ENCODE results near the gene SHBG.
"Not testable (repeated sequence)": the region's sequence is repeated elsewhere in the genome, so short reads cannot be mapped to it uniquely, and the experiment has no call there.

Gene SHBG

DNA sequence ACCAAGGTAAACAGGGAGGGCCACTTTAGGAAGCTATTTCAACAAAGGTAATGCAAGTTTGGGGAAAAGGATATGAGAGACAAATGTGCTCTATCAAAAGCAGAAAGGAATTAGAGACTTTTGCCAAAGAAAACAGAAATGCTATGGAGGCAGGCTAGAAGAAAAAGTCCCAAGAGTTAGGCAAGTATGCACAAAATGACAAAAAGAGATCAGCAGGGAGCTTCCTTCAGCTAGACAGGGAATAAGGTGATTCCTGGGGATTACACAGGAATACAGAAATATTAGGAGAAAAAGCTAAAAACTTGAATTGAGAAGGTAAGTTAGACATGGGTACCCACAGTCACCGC, 17.7 kb upstream of the SHBG start:
- DNase-seq, result no peak

DNA sequence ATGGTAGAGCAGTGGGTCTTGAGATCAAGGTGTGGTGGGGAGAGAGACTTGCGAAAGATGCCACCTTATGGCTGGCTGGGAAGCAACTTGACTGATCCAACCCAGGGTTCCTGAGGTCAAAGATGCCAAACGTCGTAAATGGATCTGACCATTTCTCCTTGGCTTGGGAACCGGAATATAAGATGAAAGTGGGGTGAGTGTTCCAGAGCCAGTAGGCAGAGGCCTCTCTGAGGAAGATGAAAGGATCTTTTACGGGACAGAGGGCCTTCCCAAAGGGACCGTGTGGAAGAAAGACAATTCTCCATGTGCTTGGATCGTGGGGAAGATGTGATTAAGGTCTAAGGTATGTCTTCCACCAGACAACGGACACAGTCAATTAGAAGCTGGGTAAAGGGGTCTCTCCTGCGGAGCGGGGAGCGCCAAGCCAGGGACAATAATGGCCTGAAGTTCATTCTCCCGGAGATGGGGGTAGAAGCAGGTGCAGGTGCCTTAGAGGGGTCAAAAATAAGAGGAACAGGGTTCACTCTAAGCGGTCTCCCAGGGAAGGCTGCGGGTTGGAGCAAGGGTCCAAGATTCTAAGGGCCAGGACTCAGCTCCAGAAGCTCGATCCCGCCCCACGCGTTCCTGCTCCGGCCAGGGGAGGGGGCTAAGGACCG, 16.0 kb upstream of the SHBG start:
- DNase-seq, result no peak

DNA sequence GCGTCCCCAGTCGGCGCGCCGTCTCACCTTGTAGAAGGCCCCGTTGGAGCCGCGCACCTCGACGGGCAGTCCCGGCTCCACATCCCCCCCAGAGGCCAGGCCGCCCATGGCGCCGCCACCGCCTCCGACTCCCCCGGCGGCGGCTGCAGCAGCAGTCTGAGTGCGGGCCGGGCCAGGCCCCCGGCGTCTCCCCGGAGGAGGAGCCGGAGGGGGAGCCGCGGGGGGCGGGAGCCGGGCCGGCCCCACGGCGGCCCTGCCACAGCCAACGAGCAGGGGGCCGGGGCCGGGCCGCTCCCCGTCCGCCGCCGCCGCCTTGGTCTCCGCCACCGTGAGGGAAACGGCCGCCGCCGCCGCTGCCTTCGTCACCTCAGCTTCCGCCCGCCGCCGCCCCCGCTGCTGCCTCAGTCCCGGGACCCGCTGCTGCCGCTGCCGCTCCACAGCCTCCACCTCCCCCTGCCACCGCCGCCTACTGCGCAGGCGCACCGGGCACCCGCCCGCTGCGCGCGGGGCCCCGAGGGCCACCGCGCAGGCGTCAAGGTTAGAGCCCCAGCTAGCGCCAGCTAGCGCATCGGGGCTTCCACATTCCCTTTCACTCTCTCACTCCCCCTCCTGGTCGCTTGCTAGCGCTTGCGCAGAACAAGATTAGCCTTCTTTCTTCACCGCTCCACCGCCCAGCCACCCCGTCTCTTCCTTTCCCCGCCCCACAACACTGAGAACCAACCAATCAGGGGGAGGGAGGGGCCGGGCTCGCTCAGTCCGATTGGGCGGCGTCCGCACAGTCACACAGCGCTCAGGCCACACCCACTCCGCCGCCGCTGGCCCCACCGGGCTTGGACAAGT, 15.3 kb upstream of the SHBG start, which contains the start of gene FXR2:
Gene FXR2 (minus strand): TSS at position 473 of the 840 bp plus-strand sequence. CDS start 365 bp downstream, at position 108.
- peak; percentile 100 for DNase-seq

DNA sequence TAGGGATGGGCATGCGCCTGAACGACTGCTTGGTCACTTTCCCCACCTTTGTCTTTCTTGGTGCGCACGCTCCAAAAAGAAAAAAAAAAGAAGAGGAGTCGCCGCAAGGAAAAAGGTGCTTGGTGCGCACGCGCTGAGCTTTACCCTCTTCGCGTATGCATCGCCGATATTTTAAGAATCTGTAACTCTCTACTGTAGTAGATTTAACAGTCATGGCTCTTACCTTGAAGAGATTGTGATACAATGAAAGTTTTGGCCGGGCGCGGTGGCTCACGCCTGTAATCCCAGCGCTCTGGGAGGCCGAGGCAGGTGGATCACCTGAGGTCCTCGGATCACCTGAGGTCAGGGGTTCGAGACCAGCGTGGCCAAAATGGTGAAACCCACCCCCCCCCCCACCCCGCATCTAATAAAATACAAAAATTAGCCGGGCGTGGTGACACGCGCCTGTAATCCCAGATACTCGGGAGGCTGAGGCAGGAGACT, 14.6 kb upstream of the SHBG start:
- no peak for DNase-seq

DNA sequence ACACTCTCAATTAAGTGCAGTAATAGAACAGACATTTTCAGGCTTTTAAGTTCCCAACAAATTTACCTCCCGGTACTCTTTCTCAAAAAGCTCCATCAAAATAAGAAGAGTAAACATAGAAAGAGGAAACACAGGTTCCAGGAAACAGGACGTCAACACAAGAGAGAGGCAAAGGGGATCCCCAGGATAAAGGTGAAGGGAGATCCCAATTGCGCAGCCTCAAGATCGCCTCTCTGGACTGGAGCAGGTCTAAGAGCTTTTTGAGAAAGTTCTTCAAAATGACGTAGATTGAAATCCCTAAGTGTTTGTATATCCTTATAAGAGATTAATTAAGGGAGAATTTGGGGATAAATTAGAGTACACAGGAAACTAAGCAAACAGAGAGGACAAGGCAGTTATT, 11.3 kb upstream of the SHBG start:
- DNase-seq, result no peak

DNA sequence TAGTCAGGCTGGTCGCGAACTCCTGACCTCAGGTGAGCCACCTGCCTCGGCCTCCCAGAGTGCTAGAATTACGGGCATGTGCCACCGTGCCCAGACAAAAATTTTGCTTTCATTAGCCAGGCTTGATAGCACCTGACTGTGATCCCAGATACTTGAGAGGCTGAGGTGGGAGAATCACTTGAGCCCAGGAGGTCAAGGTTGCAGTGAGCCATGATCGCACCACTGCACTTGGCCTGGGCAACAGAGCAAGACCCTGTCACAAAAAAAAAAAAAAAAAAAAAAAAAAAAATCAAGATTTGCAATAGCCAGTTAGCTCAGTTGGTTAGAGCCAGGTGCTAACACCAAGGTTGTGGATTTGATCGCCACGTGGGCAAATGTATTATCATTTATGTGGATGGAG, 9.1 kb upstream of the SHBG start:
- no peak for DNase-seq

DNA sequence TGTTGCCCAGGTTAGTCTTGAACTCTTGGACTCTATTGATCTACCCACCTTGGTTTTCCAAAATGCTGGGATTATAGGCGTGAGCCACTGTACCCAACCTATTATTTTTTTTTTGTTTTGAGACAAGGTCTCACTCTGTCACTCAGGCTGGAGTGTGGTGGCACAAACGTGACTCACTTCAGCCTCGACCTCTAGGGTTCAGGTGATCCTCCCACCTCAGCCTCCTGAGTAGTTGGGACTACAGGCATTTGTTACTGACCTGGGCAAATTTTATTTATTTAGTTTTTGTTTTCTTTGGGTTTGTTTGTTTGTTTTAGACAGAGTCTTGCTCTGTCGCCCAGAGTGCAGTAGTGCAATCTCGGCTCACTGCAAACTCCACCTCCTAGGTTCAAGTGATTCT, 6.3 kb upstream of the SHBG start:
- no peak for DNase-seq

DNA sequence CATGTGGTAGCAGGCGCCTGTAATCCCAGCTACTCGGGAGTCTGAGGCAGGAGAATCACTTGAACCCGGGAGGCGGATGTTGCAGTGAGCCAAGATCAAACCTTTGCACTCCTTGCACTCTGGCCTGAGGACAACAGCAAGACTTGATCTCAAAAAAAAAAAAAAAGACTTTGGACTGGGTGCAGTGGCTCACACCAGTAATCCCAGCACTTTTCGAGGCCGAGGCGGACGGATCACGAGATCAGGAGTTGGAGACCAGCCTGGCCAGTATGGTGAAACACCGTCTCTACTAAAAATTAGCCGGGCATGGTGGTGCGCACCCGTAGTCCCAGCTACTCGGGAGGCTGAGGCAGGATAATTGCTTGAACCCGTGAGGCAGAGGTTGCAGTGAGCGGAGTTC, 4.2 kb upstream of the SHBG start:
- DNase-seq, result not testable (repeated sequence)

DNA sequence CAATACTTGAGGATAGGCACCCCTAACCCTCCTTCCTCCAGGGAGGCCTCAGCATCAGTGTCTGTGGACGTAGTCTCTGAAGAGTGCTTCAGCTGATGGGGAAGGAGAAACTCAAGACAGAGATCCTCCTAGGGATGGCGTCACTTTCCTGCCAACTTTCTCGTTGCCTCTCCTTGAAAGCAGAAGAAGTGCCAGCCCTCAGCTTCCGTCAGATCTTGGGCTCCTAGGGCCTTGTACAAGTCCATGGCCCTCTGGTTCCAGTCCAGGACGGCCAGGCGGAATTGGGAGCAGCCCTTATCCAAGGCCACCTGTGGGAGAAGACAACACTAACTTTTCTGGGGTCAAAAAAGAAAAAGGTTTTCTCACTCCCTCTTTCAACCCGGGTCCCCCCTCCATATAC, 3.6 kb upstream of the SHBG start:
- DNase-seq, result no peak

DNA sequence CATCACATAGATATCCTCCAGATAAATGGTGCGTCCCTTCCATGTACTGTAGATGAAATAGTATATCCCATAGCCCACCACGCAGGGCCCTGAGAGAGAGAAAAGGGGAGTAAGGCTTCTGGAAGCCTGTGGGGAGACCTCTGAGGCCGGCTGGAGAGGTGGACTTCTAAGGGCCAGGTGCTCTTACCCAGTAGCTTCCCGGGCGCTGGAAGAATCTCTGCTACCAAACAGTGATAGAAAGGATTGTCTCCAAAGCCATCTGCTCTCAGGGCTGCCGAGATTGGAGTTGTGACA, 3.0 kb upstream of the SHBG start:
- no peak for DNase-seq

DNA sequence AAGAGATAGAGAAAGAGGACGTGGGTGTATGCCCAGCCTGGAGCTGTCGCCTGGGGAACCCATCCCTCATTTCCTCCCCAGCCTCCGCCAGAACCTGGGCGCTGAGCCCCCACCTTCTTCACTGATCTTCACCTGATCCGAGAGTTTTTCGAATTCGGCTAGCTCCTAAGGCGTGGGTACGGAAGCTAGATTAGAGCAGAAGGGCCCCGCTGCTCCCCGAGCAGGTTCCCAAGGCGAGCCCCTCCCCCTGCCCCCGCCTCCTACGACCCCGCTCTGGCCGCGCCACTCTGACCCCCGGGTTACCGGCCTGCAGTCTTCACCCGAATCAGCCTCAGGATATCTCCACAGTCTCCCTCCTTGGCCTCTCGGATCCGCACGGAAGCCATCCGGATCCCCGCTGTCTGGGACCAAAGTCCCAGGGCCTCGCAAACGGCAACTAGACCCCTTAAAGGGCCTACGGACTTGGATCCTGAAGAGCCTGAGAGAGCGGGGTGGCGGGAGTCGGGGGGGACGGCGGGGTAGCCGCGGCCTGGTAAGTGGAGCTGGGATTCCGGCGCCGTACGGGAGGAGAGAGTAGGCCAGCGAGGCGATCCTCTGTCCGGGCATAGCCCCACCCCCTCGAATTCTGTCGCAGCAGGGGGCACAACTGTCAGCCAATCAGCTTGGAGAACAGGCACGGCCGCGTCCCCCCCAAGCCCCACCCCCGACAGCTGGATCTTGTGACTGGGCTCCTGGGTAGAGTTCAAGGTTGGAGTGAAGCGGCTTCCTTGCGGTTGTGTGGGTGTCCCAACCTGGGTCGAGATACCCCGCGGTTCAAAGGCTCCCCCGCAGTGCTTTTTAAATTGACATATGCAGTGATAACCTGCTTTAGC, 2.4 kb upstream of the SHBG start, which contains the start of gene SAT2:
Gene SAT2 (minus strand): TSS at position 572 of the 872 bp plus-strand sequence. CDS start 186 bp downstream, at position 386.
- no peak for DNase-seq

DNA sequence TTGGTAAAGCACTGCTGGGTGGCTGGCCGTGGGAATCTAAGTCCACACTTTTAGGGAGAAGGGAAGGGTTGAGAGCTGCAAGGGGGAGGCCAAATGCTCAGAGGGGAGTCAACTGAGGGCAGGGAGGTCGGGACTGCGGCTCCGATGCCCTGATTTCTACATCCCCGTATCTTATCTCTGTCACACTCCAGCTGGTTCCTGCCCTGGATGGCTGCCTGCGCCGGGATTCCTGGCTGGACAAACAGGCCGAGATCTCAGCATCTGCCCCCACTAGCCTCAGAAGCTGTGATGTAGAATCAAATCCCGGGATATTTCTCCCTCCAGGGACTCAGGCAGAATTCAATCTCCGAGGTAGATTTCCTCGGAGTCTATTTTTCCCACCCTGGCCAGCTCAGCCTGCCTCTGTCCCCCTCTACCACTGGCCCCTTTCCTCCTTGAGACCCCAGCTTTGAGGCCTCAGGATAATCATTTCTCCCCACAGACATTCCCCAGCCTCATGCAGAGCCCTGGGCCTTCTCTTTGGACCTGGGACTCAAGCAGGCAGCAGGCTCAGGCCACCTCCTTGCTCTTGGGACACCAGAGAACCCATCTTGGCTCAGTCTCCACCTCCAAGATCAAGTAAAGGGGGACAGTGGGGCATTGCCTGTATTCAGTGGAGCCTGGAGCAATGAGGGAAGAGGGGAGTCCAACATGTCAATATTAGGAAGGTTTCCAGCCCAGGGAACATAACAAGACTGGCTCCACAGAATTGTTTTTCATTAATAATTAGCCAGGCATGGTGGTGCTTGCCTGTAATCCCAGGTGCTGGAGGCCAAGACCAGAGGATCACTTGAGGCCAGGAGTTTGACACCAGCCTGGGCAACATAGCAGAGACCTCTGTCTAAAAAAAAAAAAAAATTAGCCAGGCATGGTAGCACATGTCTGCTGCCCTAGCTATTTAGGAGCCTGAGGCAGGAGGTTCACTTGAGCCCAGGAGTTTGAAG, 1.8 kb downstream of the SHBG start:
- no peak for DNase-seq

DNA sequence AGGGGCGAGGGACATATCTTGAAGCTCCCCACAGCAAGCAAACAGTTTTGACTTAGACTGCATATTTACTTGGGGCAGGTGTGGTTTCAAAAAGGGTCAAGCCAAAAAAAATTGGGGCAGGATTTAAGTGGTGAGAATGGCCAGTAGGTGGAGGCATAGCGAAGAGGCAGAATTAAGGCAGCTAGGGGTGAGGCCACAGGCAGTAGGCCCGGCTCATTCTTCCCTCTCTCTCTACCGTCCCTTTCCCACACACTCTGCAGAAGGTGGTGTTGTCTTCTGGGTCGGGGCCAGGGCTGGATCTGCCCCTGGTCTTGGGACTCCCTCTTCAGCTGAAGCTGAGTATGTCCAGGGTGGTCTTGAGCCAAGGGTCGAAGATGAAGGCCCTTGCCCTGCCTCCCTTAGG, 2.6 kb downstream of the SHBG start:
- no peak for DNase-seq

DNA sequence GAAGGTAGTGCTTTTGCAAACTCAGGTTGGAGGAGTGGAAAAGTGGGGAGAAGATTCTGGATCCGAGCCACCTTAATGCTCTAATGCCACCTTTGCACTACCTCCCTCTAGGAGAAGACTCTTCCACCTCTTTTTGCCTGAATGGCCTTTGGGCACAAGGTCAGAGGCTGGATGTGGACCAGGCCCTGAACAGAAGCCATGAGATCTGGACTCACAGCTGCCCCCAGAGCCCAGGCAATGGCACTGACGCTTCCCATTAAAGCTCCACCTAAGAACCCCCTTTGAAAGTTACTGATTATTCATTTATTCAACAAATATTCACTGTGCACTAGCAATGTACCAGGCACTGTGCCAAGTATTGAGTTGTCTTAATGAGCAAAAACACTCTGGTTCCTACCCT, 3.2 kb downstream of the SHBG start:
- DNase-seq, result no peak

DNA sequence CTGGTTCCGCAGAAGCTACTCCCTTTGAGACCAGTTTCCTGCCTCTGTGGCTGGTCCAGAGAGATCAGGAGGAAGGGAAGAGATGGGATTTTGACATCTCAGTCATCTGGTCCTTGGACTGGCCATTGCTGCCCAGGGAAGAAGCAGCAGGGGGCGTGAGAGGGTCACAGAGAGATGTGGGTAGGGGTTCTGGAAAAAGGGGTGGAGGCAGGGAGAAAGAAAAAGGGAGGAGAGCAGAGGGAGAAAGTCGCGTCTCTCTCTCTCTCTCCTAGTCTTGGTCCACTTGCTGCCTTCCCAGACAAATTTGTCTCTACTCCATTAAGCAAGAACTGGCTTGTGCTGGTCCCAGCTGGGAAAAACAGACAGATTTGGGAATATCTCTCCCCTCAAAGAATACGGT, 4.4 kb downstream of the SHBG start:
- DNase-seq, result no peak

DNA sequence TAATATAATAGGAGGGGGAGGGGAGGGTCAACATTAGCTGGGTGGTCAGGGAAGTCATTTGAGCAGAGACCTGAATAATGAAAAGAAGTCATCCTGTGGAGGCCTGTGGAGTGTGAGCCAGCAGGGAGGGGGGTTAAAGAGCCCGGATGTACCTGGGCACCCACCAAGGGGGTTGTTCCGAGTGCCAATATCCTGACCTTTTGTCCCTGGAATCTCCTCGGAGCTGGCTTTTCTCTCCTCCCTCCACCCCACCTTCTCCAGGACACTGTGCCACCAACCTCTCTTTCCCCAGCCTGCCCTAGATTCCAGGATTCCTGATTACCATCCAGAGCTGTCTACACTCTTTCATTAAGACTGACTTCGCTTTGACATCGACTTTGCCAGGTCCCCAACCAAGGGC, 6.2 kb downstream of the SHBG start:
- no peak for DNase-seq

DNA sequence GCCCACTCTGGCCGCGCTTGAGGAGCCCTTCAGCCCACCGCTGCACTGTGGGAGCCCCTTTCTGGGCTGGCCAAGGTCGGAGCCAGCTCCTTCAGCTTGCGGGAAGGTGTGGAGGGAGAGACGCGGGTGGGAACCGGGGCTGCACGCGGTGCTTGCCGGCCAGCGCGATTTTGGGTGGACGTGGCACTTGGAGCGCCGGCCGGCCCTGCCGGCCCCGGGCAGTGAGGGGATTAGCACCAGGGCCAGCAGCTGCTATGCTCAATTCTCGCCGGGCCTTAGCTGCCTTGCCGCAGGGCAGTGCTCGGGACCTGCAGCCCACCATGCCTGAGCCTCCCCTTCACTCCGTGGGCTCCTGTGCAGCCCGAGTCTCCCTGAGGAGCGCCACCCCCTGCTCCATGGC, 10.8 kb downstream of the SHBG start:
- no peak for DNase-seq

DNA sequence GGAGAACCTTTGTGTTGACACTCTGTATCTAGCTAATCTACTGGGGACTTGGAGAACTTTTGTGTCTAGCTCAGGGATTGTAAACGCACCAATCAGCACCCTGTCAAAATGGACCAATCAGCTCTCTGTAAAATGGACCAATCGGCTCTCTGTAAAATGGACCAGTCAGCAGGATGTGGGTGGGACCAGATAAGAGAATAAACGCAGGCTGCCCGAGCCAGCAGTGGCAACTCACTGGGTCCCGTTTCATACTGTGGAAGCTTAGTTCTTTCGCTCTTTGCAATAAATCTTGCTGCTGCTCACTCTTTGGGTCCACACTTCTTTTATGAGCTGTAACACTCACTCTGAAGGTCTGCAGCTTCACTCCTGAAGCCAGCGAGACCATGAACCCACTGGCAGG, 11.7 kb downstream of the SHBG start:
- DNase-seq, result not testable (repeated sequence)

DNA sequence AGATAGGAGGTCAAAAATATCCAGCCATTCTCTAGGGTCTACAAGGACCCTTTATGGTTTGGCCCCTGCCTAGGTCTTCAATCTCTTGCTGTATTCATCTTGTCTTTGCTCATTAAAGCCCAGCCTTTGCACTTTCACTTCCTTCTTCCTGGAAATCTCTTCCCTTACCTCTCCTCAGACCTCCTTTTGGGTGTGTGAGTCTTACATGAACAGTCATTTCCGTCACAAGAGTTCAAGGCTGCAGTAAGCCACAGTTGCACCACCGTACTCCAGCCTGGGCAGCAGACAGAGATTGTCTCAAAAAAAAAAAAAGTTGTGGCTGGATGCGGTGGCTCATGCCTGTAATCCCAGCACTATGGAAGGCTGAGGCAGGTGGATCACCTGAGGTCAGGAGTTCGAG, 14.8 kb downstream of the SHBG start:
- DNase-seq, result peak; percentile 59

DNA sequence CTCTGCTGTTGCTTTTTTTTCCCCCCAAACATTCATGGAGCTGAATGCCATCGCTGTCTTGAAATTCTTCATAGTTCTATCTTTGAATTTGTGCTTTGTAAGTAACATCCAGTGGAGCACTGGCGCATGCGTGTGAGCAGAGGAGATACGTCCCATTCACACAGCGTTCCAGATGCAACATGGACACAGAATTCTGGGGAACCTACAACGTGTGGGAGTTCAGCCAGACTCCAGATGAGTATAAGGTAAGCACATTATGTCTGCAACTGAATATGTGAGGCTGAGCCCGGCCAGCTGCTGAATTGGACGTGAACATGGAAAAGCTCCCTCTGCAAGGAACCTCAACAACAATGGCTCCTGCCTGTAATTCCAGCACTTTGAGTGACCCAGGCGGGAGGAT, 16.5 kb downstream of the SHBG start:
- no peak for DNase-seq

DNA sequence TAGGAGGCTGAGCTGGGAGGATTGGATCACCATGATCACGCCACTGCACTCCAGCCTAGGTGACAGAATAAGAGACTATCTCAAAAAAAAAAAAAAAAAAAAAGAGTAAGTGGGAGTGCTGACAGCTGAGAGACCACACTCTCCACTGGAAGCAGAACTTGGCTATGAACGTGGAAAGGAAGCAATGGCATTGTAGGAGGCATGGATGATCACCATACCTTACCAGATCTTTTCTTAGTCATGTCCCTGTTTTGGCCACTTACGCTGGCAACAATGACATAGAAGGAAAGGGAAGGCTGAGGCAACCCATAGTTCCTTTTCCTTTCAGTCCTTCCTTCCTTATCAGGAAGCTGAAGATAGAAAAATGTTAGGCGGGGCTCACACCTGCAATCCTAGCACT, 17.1 kb downstream of the SHBG start:
- DNase-seq, result no peak

DNA sequence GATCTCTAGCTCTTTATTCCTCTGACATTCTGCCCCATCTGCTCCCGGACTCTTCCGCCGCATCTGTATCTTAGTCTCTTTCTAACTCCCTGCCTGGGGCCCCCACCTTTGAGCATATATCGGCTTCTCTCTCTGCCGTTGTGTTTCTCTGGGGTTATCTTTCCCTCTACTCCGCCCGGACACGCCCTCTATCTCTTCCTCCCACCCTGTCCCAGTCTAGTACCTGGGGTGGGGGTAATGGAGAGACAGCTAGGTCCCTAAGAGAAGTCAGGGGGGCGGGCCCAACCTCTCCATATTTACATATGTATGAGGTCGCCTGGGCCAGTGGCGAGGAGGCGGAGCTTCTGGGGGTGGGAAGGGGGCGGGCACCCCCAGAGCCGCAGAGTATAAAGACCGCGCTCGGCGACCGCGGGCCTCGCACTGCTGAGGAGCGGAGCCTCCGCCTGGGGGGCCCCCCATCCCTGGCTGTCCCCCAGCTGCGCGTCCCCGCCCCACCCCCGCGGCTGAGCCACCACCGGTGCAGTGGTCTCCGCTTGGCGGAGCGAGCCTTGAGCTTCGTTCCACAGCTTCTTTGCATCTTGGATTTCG, 20.7 kb downstream of the SHBG start, which contains the start of gene ATP1B2:
Gene ATP1B2 (plus strand): TSS at position 418 of the 588 bp plus-strand sequence. CDS start 593 bp downstream, outside the sequence.
- no peak for DNase-seq
